Measurements from ENCODE around the gene EXD2.

The EXD2 gene

GRCh38 chr14:69261761-69262331 is 70.5 kb downstream of the EXD2 start:
- H3K36me3 ChIP-seq (ENCODE audit: control insufficient read depth, low read length): no peaks in the 10 kb centered on the region
- peaks cover 7% of the 10 kb centered on the region; the same call in 1 of the 2 replicates for H3K4me1 ChIP-seq (ENCODE audit: control insufficient read depth, low read length)
- no peaks in the 10 kb centered on the region for H3K9me2 ChIP-seq (replicated peaks; ENCODE audit: control insufficient read depth, low read length)
- no peak overlapping the region; the same call in 1 of the 2 replicates for H3K4me3 ChIP-seq (ENCODE audit: low read length)
- H3K4me2 ChIP-seq (ENCODE audit: low read length): peak overlapping the region; percentile 69; the same call in 1 of the 2 replicates
- no peaks in the 10 kb centered on the region for H3K79me2 ChIP-seq (ENCODE audit: control insufficient read depth, low read length)
- no peak overlapping the region for H3K27ac ChIP-seq (ENCODE audit: low read depth, low read length)
- peaks cover 61% of the 10 kb centered on the region for H3K27me3 ChIP-seq (ENCODE audit: control insufficient read depth, low read length)
- no peaks in the 10 kb centered on the region for H3K9me3 ChIP-seq (ENCODE audit: control insufficient read depth, insufficient read depth, low read length)
- no peaks in the 10 kb centered on the region for H3F3A ChIP-seq (ENCODE audit: control insufficient read depth, insufficient read depth)
- TF ChIP-seq CTCF (IDR thresholded peaks at IDR 0.05; ENCODE audit: low read depth, low read length, poor library complexity, severe bottlenecking): no peak
- TF ChIP-seq EZH2phosphoT487 (IDR thresholded peaks at IDR 0.05; ENCODE audit: borderline replicate concordance, low read length): no peak
- H4K20me1 ChIP-seq (ENCODE audit: control insufficient read depth, insufficient read depth, low read depth, low read length): no peaks in the 10 kb centered on the region

- Histone ChIP-seq H3K36me3 (ENCODE audit: control insufficient read depth, low read length) (no peaks in the 10 kb centered on the region), H3K4me2 (ENCODE audit: low read length) (no peak overlapping the region), H3K9me2 (replicated peaks; ENCODE audit: control insufficient read depth, low read length) (no peaks in the 10 kb centered on the region), H3K4me3 (ENCODE audit: low read length) (no peak overlapping the region), H3K79me2 (ENCODE audit: control insufficient read depth, low read length) (no peaks in the 10 kb centered on the region), H3K4me1 (ENCODE audit: control insufficient read depth, low read length) (peaks cover 7% of the 10 kb centered on the region; the same call in 1 of the 2 replicates), H4K20me1 (ENCODE audit: control insufficient read depth, insufficient read depth, low read depth, low read length) (no peaks in the 10 kb centered on the region), H3F3A (ENCODE audit: control insufficient read depth, insufficient read depth) (no peaks in the 10 kb centered on the region), H3K9me3 (ENCODE audit: control insufficient read depth, insufficient read depth, low read length) (no peaks in the 10 kb centered on the region), H3K27me3 (ENCODE audit: control insufficient read depth, low read length) (peaks cover 57% of the 10 kb centered on the region), H3K27ac (ENCODE audit: low read depth, low read length) (no peak overlapping the region)
- no peak for TF ChIP-seq EZH2phosphoT487 (IDR thresholded peaks at IDR 0.05; ENCODE audit: borderline replicate concordance, low read length)
- TF ChIP-seq CTCF (IDR thresholded peaks at IDR 0.05; ENCODE audit: low read depth, low read length, poor library complexity, severe bottlenecking): no peak
Observed at GRCh38 chr14:69262516-69262915, 71.2 kb downstream of the EXD2 start.

GRCh38 chr14:69263364-69263763 is 72.1 kb downstream of the EXD2 start:
- no peak overlapping the region for H3K4me3 ChIP-seq (ENCODE audit: low read length)
- H3K36me3 ChIP-seq (ENCODE audit: control insufficient read depth, low read length): no peaks in the 10 kb centered on the region
- H3F3A ChIP-seq (ENCODE audit: control insufficient read depth, insufficient read depth): no peaks in the 10 kb centered on the region
- no peak overlapping the region for H3K27ac ChIP-seq (ENCODE audit: low read depth, low read length)
- H3K9me3 ChIP-seq (ENCODE audit: control insufficient read depth, insufficient read depth, low read length): no peaks in the 10 kb centered on the region
- H4K20me1 ChIP-seq (ENCODE audit: control insufficient read depth, insufficient read depth, low read depth, low read length): no peaks in the 10 kb centered on the region
- H3K9me2 ChIP-seq (replicated peaks; ENCODE audit: control insufficient read depth, low read length): no peaks in the 10 kb centered on the region
- peaks cover 7% of the 10 kb centered on the region; the same call in 1 of the 2 replicates for H3K4me1 ChIP-seq (ENCODE audit: control insufficient read depth, low read length)
- H3K79me2 ChIP-seq (ENCODE audit: control insufficient read depth, low read length): no peaks in the 10 kb centered on the region
- H3K27me3 ChIP-seq (ENCODE audit: control insufficient read depth, low read length): peaks cover 54% of the 10 kb centered on the region
- TF ChIP-seq CTCF (IDR thresholded peaks at IDR 0.05; ENCODE audit: low read depth, low read length, poor library complexity, severe bottlenecking) (no peak), EZH2phosphoT487 (IDR thresholded peaks at IDR 0.05; ENCODE audit: borderline replicate concordance, low read length) (no peak)
- no peak overlapping the region for H3K4me2 ChIP-seq (ENCODE audit: low read length)
